Gastrocnemius medialis (tissue), 4 donors: ENCODE measurements around the gene LARP1. TPM values are rescaled to one million over a fixed set of nuclear protein-coding genes. Genes with fewer than 3 reads are reported as not detected.
"Not testable (repeated sequence)": the region's sequence is repeated elsewhere in the genome, so short reads cannot be mapped to it uniquely, and the experiment has no call there.

Experiments
- ATAC-seq, 2 donors: fragments of 150-250 bp; one replicate each; pipeline ENCODE4 v1.9.1; 2016
- DNase-seq, 2 donors: peaks; one replicate each; pipeline ENCODE4 v3.0.0-alpha.2; 2019
- H3K27ac ChIP-seq, 4 donors: fragments of 200-600 bp; sonication (generic); 1 replicate in 1 of 4; 2 replicates in 3 of 4; pipeline ENCODE4 v1.5.1; 2016 to 2018; ENCODE audit warnings: mild to moderate bottlenecking in 2 of 4, moderate library complexity in 1 of 4
- H3K27me3 ChIP-seq, 3 donors: fragments of 200-600 bp; sonication (generic) in 2 of 3; 1 replicate in 1 of 3; 2 replicates in 2 of 3; pipeline versions ENCODE4 v1.5.1 to v1.6.0; 2016 to 2019; ENCODE audit warnings: mild to moderate bottlenecking in 1 of 3, moderate library complexity in 1 of 3
- H3K36me3 ChIP-seq, 2 donors: fragments of 200-600 bp; sonication (generic) in 1 of 2; one replicate each; pipeline ENCODE4 v1.5.1; 2017 to 2018
- H3K4me1 ChIP-seq, 2 donors: fragments of 200-600 bp; sonication (generic) in 1 of 2; one replicate each; pipeline ENCODE4 v1.5.1; 2016 to 2017; ENCODE audit warnings: mild to moderate bottlenecking in 2 of 2
- H3K4me3 ChIP-seq, 4 donors: fragments of 200-600 bp; sonication (generic) in 3 of 4; 1 replicate in 1 of 4; 2 replicates in 3 of 4; pipeline ENCODE4 v1.5.1; 2016 to 2019; ENCODE audit warnings: mild to moderate bottlenecking in 2 of 4
- H3K9me3 ChIP-seq, 3 donors: fragments of 200-600 bp; sonication (generic) in 2 of 3; 1 replicate in 1 of 3; 2 replicates in 2 of 3; pipeline ENCODE4 v1.5.1; 2016 to 2019
- POLR2A ChIP-seq, 2 donors: fragments of 450-650 bp; IDR thresholded peaks; one replicate each; pipeline ENCODE4 v1.6.1; 2017; ENCODE audit warnings: antibody characterized with exemption in 2 of 2, mild to moderate bottlenecking in 2 of 2, moderate library complexity in 2 of 2
- in situ Hi-C, 4 donors: fragments of 200-750 bp; cut with MboI; loops; one replicate each; pipeline versions ENCODE4 v1.15.0 to v1.8.0; 2017; ENCODE audit warnings: low sequenced_read_pairs in 4 of 4
- intact Hi-C: fragments of 100-400 bp; cut with DNase I; formaldehyde crosslinking; loops from one replicate; pipeline ENCODE4 v1.15.1; 2023; ENCODE audit warnings: low total_unique reads
- total RNA-seq, 4 donors: library from RNA; depleted of rRNA; stranded (reverse); fragments of >200 nt; gene quantifications; one replicate each; pipeline versions ENCODE4 v1.1.0 to v1.2.3, GENCODE V29; 2016
- TF ChIP-seq, protein P1 (sequence below), 5 experiments: fragments of 450-650 bp in 3 of 5; fragments of 200-600 bp in 2 of 5; sonication (generic) in 2 of 5; IDR thresholded peaks in 4 of 5; conservative IDR thresholded peaks in 1 of 5; 1 replicate in 4 of 5; 2 replicates in 1 of 5; pipeline ENCODE4 v1.5.1; 2016 to 2019; ENCODE audit warnings: antibody characterized with exemption in 5 of 5, mild to moderate bottlenecking in 3 of 5, moderate library complexity in 3 of 5

The LARP1 gene
- total RNA-seq, 4 donors from 2014 or later = 77.8 to 125 (median 119) TPM

DNA sequence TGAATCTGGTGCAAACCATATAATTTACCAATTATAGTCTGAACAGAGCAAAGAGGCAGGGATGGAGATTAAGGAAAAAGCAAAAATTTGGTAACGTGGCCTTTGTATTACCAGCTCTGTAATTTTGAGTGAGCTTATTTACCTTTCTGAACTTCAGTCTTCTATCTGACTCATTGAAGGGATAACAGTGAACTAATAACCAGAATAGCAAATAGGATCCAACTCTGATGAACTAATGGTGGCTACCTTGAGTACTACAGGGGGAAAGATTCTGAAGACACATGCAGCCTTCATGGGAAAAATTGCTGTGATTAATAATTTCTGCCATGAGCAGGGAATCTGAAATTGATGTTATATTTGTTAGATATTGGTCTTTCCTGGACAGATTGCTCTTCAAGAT lies 23.0 kb upstream of the LARP1 start:
- Histone ChIP-seq H3K27ac (no peak overlapping the region), H3K27me3 (no peaks in the 10 kb centered on the region), H3K4me3 (no peak overlapping the region), H3K36me3 (no peaks in the 10 kb centered on the region), H3K4me1 (peaks cover 0 to 7% of the 10 kb centered on the region in 2 donors), H3K9me3 (no peaks in the 10 kb centered on the region)
- in situ Hi-C loops (no loop called here), intact Hi-C loops (no loop called here)
- DNase-seq = no peak
- no peak for ATAC-seq
- TF ChIP-seq, protein P1, sequence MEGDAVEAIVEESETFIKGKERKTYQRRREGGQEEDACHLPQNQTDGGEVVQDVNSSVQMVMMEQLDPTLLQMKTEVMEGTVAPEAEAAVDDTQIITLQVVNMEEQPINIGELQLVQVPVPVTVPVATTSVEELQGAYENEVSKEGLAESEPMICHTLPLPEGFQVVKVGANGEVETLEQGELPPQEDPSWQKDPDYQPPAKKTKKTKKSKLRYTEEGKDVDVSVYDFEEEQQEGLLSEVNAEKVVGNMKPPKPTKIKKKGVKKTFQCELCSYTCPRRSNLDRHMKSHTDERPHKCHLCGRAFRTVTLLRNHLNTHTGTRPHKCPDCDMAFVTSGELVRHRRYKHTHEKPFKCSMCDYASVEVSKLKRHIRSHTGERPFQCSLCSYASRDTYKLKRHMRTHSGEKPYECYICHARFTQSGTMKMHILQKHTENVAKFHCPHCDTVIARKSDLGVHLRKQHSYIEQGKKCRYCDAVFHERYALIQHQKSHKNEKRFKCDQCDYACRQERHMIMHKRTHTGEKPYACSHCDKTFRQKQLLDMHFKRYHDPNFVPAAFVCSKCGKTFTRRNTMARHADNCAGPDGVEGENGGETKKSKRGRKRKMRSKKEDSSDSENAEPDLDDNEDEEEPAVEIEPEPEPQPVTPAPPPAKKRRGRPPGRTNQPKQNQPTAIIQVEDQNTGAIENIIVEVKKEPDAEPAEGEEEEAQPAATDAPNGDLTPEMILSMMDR (IDR thresholded peaks at IDR 0.05 in 4 of 5, conservative IDR thresholded peaks at IDR 0.05 in 1 of 5) = no peak
- no peak for TF ChIP-seq POLR2A (IDR thresholded peaks at IDR 0.05)

GRCh38 chr5:154734370-154735248 lies 20.6 kb upstream of the LARP1 start:
- in situ Hi-C loops (no loop called here), intact Hi-C loops (no loop called here)

GRCh38 chr5:154735362-154735761 lies 19.8 kb upstream of the LARP1 start:
- H3K4me3 ChIP-seq, ATAC-seq, H3K27me3 ChIP-seq, H3K4me1 ChIP-seq, DNase-seq, intact Hi-C loops, in situ Hi-C loops, H3K9me3 ChIP-seq, H3K27ac ChIP-seq, H3K36me3 ChIP-seq: not testable (repeated sequence)

More at GRCh38 chr5:154734370-154735248, 20.6 kb upstream of the LARP1 start:
- TF ChIP-seq POLR2A (IDR thresholded peaks at IDR 0.05) = no peak
- TF ChIP-seq, protein P1 (IDR thresholded peaks at IDR 0.05 in 4 of 5, conservative IDR thresholded peaks at IDR 0.05 in 1 of 5) = no peak
- no peak overlapping the region for H3K4me3 ChIP-seq
- H3K36me3 ChIP-seq = no peaks in the 10 kb centered on the region
- peaks cover 0 to 7% of the 10 kb centered on the region in 2 donors for H3K4me1 ChIP-seq
- ATAC-seq (no peak), DNase-seq (no peak)
- H3K27ac ChIP-seq = no peak overlapping the region
- no peaks in the 10 kb centered on the region for H3K27me3 ChIP-seq
- H3K9me3 ChIP-seq = no peaks in the 10 kb centered on the region

- ATAC-seq, DNase-seq, H3K9me3 ChIP-seq, H3K27me3 ChIP-seq, H3K36me3 ChIP-seq, intact Hi-C loops, H3K27ac ChIP-seq, H3K4me3 ChIP-seq, in situ Hi-C loops: not testable (repeated sequence)
- H3K4me1 ChIP-seq = peaks cover 11 to 13% of the 10 kb centered on the region in 2 donors
Measured at GRCh38 chr5:154736372-154736771, 18.8 kb upstream of the LARP1 start.

GRCh38 chr5:154737667-154738320 lies 17.4 kb upstream of the LARP1 start:
- H3K4me3 ChIP-seq = no peak overlapping the region
- intact Hi-C loops (no loop called here), in situ Hi-C loops (no loop called here)
- DNase-seq = no peak
- peaks cover 12 to 15% of the 10 kb centered on the region in 2 donors for H3K4me1 ChIP-seq
- ATAC-seq = no peak
- H3K27me3 ChIP-seq = no peaks in the 10 kb centered on the region
- H3K27ac ChIP-seq = no peak overlapping the region
- H3K9me3 ChIP-seq = no peaks in the 10 kb centered on the region
- no peaks in the 10 kb centered on the region for H3K36me3 ChIP-seq
- TF ChIP-seq, protein P1 (IDR thresholded peaks at IDR 0.05 in 4 of 5, conservative IDR thresholded peaks at IDR 0.05 in 1 of 5) = no peak
- no peak for TF ChIP-seq POLR2A (IDR thresholded peaks at IDR 0.05)
